ENCODE measurements around the gene LRRN2. TPM values are rescaled to one million over a fixed set of nuclear protein-coding genes. Genes with fewer than 3 reads are reported as not detected.

Gene LRRN2
- total and polyA plus RNA-seq, 9 of the 15 experiments (the other 6 are each of a cell fraction or from before 2014, with no cell fraction given), result 0.05 TPM; not detected in 8

- TF ChIP-seq, protein P1, sequence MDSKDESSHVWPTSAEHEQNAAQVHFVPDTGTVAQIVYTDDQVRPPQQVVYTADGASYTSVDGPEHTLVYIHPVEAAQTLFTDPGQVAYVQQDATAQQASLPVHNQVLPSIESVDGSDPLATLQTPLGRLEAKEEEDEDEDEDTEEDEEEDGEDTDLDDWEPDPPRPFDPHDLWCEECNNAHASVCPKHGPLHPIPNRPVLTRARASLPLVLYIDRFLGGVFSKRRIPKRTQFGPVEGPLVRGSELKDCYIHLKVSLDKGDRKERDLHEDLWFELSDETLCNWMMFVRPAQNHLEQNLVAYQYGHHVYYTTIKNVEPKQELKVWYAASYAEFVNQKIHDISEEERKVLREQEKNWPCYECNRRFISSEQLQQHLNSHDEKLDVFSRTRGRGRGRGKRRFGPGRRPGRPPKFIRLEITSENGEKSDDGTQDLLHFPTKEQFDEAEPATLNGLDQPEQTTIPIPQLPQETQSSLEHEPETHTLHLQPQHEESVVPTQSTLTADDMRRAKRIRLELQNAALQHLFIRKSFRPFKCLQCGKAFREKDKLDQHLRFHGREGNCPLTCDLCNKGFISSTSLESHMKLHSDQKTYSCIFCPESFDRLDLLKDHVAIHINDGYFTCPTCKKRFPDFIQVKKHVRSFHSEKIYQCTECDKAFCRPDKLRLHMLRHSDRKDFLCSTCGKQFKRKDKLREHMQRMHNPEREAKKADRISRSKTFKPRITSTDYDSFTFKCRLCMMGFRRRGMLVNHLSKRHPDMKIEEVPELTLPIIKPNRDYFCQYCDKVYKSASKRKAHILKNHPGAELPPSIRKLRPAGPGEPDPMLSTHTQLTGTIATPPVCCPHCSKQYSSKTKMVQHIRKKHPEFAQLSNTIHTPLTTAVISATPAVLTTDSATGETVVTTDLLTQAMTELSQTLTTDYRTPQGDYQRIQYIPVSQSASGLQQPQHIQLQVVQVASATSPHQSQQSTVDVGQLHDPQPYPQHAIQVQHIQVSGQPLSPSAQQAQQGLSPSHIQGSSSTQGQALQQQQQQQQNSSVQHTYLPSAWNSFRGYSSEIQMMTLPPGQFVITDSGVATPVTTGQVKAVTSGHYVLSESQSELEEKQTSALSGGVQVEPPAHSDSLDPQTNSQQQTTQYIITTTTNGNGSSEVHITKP (IDR thresholded peaks at IDR 0.05; ENCODE audit: partially characterized antibody), result no peak
- TF ChIP-seq HSF4 (CRISPR knock-in tag; IDR thresholded peaks at IDR 0.05; ENCODE audit: borderline replicate concordance) (no peak), SREBF1 (IDR thresholded peaks at IDR 0.05; ENCODE audit: borderline replicate concordance, low read depth, low read length) (no peak), CBX3 (IDR thresholded peaks at IDR 0.05; ENCODE audit: borderline replicate concordance in 1 of 2, low read length in 2 of 2) (no peak), GTF2A2 (tag; IDR thresholded peaks at IDR 0.05) (no peak), ZNF551 (CRISPR knock-in tag; IDR thresholded peaks at IDR 0.05) (no peak), ZBTB11 (CRISPR knock-in tag; IDR thresholded peaks at IDR 0.05) (peak in 1 of 3 experiments; percentile 27; a peak in 1 of 6 replicates), SMAD4 (CRISPR knock-in tag; conservative IDR thresholded peaks at IDR 0.05) (no peak), POLR2A (conservative IDR thresholded peaks at IDR 0.05) (no peak), WHSC1 (IDR thresholded peaks at IDR 0.05; ENCODE audit: low read length) (no peak), RBM22 (IDR thresholded peaks at IDR 0.05; ENCODE audit: low read depth, low read length, poor library complexity, severe bottlenecking) (no peak), SMAD1 (IDR thresholded peaks at IDR 0.05; ENCODE audit: low read depth, low read length, partially characterized antibody) (no peak), CHCHD3 (CRISPR knock-in tag; IDR thresholded peaks at IDR 0.05) (no peak), SMAD2 (IDR thresholded peaks at IDR 0.05; ENCODE audit: low read depth, low read length) (no peak), ETV5 (CRISPR knock-in tag; IDR thresholded peaks at IDR 0.05; ENCODE audit: low read depth) (peak; percentile 79), MEF2D (tag; conservative IDR thresholded peaks at IDR 0.05; ENCODE audit: low read depth) (peak; percentile 86)
- TF ChIP-seq, protein P2, sequence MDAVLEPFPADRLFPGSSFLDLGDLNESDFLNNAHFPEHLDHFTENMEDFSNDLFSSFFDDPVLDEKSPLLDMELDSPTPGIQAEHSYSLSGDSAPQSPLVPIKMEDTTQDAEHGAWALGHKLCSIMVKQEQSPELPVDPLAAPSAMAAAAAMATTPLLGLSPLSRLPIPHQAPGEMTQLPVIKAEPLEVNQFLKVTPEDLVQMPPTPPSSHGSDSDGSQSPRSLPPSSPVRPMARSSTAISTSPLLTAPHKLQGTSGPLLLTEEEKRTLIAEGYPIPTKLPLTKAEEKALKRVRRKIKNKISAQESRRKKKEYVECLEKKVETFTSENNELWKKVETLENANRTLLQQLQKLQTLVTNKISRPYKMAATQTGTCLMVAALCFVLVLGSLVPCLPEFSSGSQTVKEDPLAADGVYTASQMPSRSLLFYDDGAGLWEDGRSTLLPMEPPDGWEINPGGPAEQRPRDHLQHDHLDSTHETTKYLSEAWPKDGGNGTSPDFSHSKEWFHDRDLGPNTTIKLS (IDR thresholded peaks at IDR 0.05; ENCODE audit: borderline replicate concordance, low read depth), result no peak
- TF ChIP-seq, protein P3, sequence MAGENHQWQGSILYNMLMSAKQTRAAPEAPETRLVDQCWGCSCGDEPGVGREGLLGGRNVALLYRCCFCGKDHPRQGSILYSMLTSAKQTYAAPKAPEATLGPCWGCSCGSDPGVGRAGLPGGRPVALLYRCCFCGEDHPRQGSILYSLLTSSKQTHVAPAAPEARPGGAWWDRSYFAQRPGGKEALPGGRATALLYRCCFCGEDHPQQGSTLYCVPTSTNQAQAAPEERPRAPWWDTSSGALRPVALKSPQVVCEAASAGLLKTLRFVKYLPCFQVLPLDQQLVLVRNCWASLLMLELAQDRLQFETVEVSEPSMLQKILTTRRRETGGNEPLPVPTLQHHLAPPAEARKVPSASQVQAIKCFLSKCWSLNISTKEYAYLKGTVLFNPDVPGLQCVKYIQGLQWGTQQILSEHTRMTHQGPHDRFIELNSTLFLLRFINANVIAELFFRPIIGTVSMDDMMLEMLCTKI (IDR thresholded peaks at IDR 0.05; ENCODE audit: partially characterized antibody), result no peak
Measured at GRCh38 chr1:204624631-204625216, 60.8 kb downstream of the LRRN2 start (continued).

All from K562 (cell line).